ENCODE results near the gene TTC7B.

The TTC7B gene

DNA sequence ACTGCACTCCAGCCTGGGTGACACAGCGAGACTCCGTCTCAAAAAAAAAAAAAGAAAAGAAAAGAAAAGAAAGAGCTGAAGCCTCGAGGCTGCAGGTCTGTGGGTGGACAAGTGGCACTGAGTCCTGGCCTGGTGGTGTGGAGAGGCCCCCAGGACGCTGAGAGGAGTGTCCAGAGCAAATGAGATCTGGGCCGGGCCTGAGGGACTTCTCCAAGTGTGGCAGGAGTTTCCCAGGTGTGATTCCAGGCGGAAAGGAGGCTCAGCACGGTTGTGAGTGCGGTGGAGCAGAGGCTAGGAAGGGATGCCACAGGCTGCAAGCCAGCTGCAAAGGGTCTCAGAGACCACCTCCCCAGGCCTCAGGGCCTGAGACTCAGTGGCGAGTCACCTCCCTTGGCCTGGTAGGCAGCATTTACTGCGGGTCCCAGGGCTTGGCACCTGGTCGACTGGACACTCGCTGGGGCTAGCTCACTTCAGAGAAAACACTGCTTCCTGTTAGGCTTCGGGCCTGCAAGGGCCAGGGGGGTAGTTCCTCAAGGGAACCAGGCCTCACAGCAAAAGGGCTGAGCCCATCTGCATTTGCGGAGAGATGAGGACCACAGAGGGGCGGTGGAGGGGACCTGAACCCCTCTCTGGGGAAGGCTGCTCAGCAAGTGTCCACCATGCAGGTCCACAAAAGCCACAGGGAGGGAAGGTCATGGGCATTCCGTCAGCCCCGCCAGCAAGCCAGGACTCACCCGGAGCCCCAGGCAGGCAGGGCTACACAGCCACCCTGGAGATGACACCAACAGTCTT is 11.7 kb downstream of the TTC7B start:
- DNase-seq, result no peak

- DNase-seq, result no peak
Observed at GRCh38 chr14:90803249-90803648, 13.0 kb downstream of the TTC7B start.

DNA sequence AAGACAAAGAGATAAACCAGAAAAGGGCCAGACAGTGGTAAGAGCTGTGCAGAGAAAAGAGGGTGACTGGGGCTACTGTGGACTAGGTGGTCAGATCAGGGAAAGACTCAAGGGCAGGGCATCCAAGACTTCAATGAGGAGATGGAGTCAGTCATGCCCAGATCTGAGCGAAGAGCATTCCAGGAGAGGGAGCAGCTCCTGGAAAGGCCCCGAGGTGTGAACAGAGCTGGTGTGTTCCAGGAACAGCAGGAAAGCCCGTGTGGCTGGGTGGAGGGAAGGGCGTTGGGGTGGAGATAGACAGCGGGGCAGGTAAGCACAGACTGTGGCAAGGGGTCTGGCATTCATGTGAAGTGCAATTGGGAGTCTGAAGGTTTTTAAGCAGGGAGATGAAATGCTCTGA is 16.8 kb downstream of the TTC7B start:
- no peak for DNase-seq

GRCh38 chr14:90797919-90798318 is 18.3 kb downstream of the TTC7B start:
- DNase-seq, result no peak

DNA sequence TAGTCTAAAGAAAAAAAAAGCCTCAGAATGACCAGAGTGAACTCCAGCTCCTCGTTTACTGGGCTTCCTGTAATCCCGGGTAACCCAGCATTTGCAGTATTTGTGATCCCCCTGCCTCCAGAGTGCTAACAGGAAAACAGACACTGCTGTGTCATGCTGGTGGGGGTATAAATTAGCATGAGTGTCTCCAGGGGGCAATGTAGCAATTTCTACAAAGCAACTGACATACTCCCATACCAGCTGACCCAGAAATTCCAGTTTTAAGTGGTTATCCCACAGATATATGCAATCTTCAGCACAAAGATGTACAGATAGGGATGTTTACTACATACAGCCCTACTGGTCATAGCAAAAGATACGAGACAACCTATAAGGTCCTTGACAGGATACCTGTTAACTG is 18.8 kb downstream of the TTC7B start:
- DNase-seq, result no peak

GRCh38 chr14:90796329-90796728 is 19.9 kb downstream of the TTC7B start:
- DNase-seq, result no peak

GRCh38 chr14:90795744-90796143 is 20.5 kb downstream of the TTC7B start:
- DNase-seq, result no peak

DNA sequence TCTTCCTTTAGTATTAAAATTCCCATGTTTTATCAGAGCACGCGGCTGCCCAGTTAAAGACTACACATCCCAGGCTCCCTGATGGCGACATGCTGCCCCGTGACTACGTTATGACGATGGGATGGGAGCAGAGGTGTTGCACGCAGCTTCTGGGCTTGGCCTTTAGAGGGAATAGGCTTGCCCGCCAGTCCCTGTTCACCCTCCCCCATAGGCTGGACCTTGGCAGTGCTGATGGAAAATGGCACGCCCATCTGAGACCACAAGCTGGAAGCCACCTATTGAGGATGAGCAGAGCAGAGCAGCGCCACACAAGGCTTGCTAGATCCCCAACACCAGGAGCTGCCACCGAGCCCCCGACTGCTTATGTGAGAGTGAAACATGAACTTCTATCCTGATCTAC is 24.7 kb downstream of the TTC7B start:
- DNase-seq, result no peak

- DNase-seq, result no peak
Observed at GRCh38 chr14:90788031-90788430, 28.2 kb downstream of the TTC7B start.

- no peak for DNase-seq
Observed at GRCh38 chr14:90785876-90786450, 30.3 kb downstream of the TTC7B start.

DNA sequence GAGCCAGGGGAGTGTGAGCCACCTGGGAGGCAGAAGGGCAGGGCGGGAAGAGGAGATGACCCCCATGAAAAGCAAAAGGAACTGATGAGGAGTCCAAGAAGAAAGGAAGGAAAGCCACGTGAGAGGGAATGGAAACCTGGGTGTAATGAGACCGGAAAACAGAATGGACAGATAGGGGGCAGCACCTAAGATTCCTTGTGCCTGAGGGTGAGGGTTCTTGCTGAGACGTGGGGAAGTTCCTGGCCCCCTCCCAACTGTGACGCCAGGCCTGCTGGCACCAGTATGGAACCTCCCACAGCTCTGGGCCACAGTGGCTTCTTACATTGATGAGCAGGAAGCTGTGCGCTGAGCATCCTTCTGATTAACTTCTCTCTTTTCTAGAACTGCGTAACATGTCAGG is 30.8 kb downstream of the TTC7B start:
- no peak for DNase-seq

DNA sequence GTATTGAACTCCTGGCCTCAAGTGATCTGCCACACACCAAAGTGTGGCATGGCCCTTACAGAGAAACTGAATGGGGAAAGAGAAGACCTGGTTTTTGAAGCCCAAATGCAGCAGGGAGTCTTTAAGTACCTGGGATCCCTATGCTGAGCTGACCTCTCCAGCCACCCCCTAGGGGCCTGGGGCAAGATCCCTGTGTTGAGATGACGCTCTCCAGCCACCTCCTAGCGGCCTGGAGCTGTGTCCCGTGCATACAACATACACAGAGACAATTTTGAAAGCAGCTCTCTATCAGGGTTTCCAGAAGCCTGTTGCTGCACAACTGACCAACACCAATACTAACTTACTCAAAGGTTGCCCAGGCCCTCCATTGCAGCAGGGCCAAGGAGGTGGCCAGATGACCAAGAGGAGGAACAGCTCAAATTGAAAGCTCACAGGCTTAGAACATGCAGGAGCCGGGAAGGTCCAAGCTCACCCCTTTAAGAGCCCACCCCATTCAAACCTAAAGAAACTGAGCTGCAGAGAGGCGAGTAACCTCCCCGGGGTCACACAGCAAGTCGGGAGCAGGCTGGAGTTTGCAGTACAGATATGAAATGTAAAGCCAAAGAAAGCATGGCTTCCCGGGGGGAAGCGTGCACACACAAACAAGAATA is 31.5 kb downstream of the TTC7B start:
- DNase-seq, result no peak

GRCh38 chr14:90783344-90783743 is 32.9 kb downstream of the TTC7B start:
- no peak for DNase-seq

GRCh38 chr14:90782892-90783291 is 33.3 kb downstream of the TTC7B start:
- DNase-seq, result no peak

DNA sequence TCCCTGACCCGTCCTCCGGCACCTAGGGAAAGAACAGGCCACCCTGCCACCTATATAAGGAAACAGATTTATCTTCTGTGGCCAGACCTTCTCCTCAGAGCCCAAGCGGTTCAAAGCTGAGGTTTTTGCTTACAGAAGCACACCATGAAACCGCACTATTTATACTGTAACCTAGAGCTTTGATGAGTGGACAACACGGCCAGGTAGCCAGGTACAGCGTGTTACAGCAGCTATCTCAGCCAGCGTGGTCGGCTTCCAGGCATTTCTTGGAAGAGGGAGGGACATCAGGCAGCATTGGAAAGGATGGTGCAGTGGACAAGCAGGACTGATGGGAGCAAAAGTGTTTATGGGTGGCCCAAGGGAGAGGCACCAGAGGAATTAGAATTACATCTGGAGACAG is 34.4 kb downstream of the TTC7B start:
- DNase-seq, result no peak

GRCh38 chr14:90781344-90781761 is 34.9 kb downstream of the TTC7B start:
- DNase-seq, result no peak

DNA sequence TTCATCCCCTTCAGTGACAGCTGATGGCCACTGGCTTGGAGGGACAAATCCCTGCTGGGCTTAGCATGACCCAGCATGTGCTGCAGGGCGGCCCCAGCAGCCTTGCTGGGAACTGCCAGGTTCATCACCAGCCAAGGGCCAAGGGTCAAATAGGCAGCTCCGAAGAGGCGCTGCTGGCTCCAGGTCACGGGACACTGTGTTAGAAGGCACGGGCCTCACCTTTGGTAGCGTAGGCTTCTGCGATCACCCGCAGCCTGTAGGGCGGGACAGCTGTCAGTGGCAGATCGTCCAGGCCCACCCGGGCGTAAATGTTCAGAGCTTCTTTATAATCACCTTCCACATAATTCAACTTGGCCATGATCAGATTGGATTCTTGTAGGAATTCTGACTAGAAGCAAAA is 35.7 kb downstream of the TTC7B start:
- no peak for DNase-seq

- DNase-seq, result no peak
Observed at GRCh38 chr14:90778571-90779255, 37.5 kb downstream of the TTC7B start.

DNA sequence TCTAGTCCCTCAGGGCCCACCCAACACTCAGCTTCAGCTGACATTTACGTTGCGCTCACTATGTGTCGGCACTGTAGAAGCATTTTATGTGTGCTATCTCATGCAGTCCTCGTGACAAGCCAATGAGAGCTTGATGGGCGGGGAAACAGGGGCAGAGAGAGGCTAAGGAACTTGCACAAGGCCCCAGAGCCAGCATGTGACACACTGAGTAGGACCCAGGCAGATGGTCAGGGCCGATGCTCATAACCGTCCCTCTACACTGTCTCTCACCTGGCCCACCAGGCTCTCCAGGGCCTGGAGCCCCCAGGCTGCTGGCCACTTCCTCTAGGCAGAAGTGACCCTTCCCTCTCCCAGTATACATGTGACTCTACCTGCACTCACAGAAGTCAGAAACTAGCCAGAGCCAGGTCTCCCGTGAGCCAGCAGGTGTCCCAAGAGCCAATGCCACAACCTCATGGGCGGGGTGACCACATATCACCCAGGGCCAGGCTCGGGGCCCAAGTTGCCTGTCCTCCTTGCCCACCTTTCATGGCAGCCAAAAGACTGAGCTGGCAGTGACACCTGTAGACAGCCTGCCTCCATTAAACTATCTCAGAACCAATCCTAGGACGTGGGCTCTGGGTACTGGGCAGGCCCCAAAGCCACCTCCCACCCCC is 38.3 kb downstream of the TTC7B start:
- no peak for DNase-seq

DNA sequence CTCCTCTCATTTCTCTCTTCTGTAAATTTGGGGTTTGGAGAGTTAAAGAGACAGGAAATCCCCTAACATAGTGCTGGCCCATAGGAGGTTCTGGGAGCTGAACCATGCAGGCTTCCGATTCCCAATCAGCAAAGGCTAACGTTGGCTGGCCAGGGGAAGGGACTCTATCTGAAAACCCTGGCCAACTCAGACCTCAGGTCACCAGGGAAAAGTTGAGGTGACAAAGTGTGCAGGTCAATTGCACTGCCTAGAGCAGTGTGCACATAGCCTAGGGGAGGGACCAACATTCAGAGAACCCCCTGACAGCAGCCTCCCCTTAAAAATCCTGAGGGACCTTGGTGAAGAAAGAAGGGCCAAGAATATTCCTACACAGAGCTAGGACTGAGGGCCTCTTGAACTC is 38.9 kb downstream of the TTC7B start:
- DNase-seq, result no peak

- DNase-seq, result no peak
Observed at GRCh38 chr14:90775441-90775840, 40.8 kb downstream of the TTC7B start.

- no peak for DNase-seq
Observed at GRCh38 chr14:90774316-90774715, 41.9 kb downstream of the TTC7B start.

- no peak for DNase-seq
Observed at GRCh38 chr14:90773705-90774104, 42.5 kb downstream of the TTC7B start.

DNA sequence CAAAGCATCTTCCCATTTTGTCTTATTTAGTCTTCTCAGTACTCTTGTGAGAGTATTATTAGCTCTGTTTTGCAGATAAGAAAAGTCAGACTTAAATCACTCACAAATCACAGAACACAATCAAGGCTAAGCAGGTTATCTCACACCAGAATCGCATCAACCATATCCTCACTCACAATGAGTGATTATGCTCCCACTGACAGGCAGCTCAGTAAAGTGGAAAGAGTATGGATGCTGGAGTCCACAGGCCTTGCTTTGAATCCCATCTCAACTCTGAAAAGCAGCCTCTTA is 43.1 kb downstream of the TTC7B start:
- DNase-seq, result no peak

Data from 8988T (cell line).